ENCODE measurements around the gene ZNF281.

DNA sequence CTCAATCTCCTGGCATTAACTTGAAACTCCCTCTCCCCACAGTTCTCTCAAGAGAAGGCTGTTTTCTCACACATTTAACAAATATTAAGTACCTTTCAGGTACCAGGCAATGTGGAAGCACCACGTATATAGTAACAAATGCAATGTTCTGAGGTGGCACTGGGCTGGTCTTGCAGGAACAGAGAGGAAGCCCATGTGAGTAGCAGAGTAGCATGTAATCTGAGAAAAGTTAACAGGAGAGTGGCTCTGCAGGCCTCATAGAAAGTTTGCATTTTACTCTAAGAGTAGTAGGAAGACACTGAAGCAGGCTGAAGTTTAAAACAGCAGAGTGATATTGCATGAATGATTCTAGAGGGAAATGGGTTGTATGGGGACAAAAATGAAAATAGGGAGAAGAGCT lies 21.0 kb downstream of the ZNF281 start:
- TF ChIP-seq, protein P1, sequence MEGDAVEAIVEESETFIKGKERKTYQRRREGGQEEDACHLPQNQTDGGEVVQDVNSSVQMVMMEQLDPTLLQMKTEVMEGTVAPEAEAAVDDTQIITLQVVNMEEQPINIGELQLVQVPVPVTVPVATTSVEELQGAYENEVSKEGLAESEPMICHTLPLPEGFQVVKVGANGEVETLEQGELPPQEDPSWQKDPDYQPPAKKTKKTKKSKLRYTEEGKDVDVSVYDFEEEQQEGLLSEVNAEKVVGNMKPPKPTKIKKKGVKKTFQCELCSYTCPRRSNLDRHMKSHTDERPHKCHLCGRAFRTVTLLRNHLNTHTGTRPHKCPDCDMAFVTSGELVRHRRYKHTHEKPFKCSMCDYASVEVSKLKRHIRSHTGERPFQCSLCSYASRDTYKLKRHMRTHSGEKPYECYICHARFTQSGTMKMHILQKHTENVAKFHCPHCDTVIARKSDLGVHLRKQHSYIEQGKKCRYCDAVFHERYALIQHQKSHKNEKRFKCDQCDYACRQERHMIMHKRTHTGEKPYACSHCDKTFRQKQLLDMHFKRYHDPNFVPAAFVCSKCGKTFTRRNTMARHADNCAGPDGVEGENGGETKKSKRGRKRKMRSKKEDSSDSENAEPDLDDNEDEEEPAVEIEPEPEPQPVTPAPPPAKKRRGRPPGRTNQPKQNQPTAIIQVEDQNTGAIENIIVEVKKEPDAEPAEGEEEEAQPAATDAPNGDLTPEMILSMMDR (conservative IDR thresholded peaks at IDR 0.05; ENCODE audit: low read length) = no peak
- TF ChIP-seq EZH2phosphoT487 (IDR thresholded peaks at IDR 0.05; ENCODE audit: borderline replicate concordance) = no peak

All from Loucy (cell line).